ENCODE measurements around the gene UBE2E1.

The UBE2E1 gene

DNA sequence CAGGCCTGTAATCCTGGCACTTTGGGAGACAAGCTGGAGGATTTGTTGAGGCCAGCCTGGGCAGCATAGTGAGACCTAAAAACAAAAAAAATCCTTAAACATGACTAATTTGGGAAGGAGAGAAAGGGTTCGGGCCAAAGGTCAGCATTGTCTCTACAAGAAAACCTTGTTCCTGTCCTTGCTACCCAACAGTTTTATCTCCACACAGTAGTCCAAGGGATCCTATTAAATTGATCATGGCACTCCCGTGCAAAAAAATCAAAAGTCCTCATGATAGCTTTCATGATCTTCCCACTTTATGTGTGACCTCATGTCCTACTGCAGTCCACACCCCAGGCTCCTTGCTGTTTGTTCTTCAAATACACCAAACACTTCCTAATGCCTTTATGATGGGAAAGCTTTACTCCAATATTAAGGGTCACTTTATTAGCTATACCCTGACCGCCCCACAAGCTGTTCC is 115.3 kb downstream of the UBE2E1 start:
- no peak overlapping the region for H3K4me3 ChIP-seq (ENCODE audit: low read depth, low read length)
- TF ChIP-seq, protein P1, sequence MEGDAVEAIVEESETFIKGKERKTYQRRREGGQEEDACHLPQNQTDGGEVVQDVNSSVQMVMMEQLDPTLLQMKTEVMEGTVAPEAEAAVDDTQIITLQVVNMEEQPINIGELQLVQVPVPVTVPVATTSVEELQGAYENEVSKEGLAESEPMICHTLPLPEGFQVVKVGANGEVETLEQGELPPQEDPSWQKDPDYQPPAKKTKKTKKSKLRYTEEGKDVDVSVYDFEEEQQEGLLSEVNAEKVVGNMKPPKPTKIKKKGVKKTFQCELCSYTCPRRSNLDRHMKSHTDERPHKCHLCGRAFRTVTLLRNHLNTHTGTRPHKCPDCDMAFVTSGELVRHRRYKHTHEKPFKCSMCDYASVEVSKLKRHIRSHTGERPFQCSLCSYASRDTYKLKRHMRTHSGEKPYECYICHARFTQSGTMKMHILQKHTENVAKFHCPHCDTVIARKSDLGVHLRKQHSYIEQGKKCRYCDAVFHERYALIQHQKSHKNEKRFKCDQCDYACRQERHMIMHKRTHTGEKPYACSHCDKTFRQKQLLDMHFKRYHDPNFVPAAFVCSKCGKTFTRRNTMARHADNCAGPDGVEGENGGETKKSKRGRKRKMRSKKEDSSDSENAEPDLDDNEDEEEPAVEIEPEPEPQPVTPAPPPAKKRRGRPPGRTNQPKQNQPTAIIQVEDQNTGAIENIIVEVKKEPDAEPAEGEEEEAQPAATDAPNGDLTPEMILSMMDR (IDR thresholded peaks at IDR 0.05; ENCODE audit: low read depth, low read length, missing control alignments): no peak
- DNase-seq (ENCODE audit: low read depth): no peak

DNA sequence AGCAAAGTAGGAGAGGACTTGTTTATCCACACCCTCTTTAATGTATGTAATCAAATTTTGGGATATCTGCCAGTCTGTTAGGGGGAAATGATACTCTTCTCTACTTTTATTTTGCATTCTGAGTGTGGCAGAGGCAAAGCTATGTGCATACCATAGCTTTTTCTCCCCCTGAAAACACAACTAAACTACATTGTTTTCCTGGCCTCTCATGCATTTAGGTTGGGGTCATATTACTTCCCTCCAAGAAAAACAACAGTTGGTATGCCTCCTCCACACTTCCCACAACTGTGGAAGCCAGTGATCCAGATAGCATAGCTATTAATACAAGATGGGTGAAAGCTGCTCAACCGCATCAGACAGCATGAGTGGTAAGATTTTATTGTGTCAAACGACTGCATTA is 118.0 kb downstream of the UBE2E1 start:
- TF ChIP-seq, protein P1 (IDR thresholded peaks at IDR 0.05; ENCODE audit: low read depth, low read length, missing control alignments): no peak
- DNase-seq (ENCODE audit: low read depth): no peak
- H3K4me3 ChIP-seq (ENCODE audit: low read depth, low read length): no peak overlapping the region

DNA sequence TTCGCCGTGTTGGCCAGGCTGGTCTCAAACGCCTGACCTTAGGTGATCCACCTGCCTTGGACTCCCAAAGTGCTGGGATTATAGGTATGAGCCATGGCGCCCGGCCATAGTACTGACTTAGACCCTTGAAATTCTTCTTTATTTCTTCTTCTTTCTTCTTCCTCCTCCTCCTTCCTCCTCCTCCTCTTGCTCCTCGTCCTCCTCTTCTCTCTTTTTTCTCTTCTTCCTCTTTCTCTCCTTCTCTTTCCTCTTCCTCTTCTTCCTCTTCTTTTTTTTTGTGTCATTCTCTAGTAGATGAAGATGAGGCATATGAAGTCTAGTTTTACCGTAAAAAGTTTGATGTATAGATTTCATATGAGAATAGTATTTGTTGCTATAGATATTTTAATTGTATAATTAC is 120.5 kb downstream of the UBE2E1 start:
- TF ChIP-seq, protein P1 (IDR thresholded peaks at IDR 0.05; ENCODE audit: low read depth, low read length, missing control alignments): no peak
- no peak overlapping the region for H3K4me3 ChIP-seq (ENCODE audit: low read depth, low read length)
- no peak for DNase-seq (ENCODE audit: low read depth)

DNA sequence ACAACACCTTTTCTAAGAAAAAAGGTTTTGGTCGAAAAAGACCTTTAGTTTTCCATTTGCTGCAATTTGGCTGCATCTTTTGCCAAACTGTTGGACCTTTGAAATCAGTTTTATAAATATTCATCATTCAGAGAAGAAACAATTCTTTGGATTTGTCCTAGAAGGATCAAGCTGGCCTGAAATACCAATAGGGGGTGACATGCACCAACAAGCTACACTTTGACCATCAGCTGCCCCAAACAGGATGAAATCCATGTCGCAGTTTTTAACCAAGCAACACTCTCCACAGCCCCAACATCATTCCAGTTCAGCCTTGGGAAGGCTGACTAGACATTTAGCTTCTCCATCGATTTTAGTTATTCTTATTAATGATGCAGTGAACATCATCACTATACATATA is 121.0 kb downstream of the UBE2E1 start:
- no peak for DNase-seq (ENCODE audit: low read depth)
- H3K4me3 ChIP-seq (ENCODE audit: low read depth, low read length): no peak overlapping the region
- TF ChIP-seq, protein P1 (IDR thresholded peaks at IDR 0.05; ENCODE audit: low read depth, low read length, missing control alignments): no peak

DNA sequence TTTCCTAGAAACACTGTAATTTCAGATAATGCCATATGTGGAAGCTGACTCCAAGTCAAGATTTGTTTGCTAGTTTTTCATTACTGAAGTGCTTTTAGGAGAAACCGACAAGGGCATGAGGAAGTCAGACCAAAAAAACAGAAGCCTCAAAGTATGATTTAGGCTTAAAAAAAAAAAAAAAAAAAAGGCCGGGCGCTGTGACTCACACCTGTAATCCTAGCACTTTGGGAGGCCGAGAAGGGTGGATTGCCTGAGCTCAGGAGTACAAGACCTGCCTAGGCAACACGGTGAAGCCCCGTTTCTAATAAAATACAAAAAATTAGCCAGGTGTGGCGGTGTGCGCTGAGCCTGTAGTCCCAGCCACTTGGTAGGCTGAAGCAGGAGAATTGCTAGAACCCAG is 122.8 kb downstream of the UBE2E1 start:
- DNase-seq (ENCODE audit: low read depth): no peak
- H3K4me3 ChIP-seq (ENCODE audit: low read depth, low read length): no peak overlapping the region
- TF ChIP-seq, protein P1 (IDR thresholded peaks at IDR 0.05; ENCODE audit: low read depth, low read length, missing control alignments): no peak

DNA sequence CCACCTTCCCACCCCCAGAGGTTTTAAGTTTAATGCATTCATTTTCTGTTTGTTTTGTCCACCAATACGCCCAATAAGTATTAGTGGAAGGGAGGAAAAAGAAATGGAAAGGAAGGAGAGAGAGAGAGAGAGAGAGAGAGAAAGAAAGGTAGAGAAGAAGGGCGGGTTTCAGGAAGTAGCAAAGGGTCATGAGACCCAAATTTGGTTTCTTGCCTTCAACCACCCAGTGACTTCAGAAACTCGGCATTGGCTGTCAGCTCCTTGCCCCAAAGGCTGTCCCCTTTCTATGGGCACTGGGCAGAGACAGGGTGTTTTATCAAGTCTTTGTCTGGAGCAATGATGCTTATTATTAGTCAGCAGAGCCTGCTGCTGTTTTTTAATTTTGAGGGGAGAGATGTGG is 125.8 kb downstream of the UBE2E1 start:
- DNase-seq (ENCODE audit: low read depth): no peak
- no peak overlapping the region for H3K4me3 ChIP-seq (ENCODE audit: low read depth, low read length)
- TF ChIP-seq, protein P1 (IDR thresholded peaks at IDR 0.05; ENCODE audit: low read depth, low read length, missing control alignments): no peak

DNA sequence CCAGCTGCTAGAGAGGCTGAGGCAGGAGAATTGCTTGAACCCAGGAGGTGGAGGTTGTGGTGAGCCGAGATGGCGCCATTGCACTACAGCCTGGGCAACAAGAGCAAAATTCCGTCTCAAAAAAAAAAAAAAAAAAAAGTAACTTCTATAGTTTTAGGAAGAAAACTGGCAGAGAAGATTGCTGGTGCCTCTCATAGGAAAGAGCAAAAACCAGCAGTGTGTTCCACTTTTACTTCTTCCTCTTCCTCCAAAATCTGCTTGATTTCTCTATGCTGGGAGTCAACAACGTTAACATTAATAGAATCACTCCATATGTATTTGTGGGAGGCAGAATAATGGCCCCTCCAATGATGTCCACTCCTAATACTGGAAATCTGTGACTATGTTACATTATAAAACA is 126.8 kb downstream of the UBE2E1 start:
- no peak overlapping the region for H3K4me3 ChIP-seq (ENCODE audit: low read depth, low read length)
- no peak for DNase-seq (ENCODE audit: low read depth)
- TF ChIP-seq, protein P1 (IDR thresholded peaks at IDR 0.05; ENCODE audit: low read depth, low read length, missing control alignments): no peak
